ENCODE data around the gene ELL2. TPM values are rescaled to one million over a fixed set of nuclear protein-coding genes. Genes with fewer than 3 reads are reported as not detected.

The ELL2 gene
- total RNA-seq, 1 donor from 2014 or later, result 57.5 TPM

GRCh38 chr5:95995962-95996489 is 34.4 kb upstream of the ELL2 start:
- H3K27ac ChIP-seq, result no peak overlapping the region
- no peak for ATAC-seq
- no peak overlapping the region for H3K4me3 ChIP-seq
- no peaks in the 10 kb centered on the region for H3K36me3 ChIP-seq
- no peaks in the 10 kb centered on the region for H3K4me1 ChIP-seq
- no peaks in the 10 kb centered on the region for H3K27me3 ChIP-seq (ENCODE audit: low read depth)
- TF ChIP-seq CTCF (IDR thresholded peaks at IDR 0.05), result no peak
- no peaks in the 10 kb centered on the region for H3K9me3 ChIP-seq
- DNase-seq, result no peak
- intact Hi-C loops (cut with DNase I), result no loop called here

- H3K4me3 ChIP-seq, result no peak overlapping the region
- TF ChIP-seq CTCF (IDR thresholded peaks at IDR 0.05), result no peak
- H3K36me3 ChIP-seq, result no peaks in the 10 kb centered on the region
- intact Hi-C loops (cut with DNase I), result no loop called here
- no peaks in the 10 kb centered on the region for H3K27me3 ChIP-seq (ENCODE audit: low read depth)
- H3K4me1 ChIP-seq, result no peaks in the 10 kb centered on the region
- ATAC-seq (no peak), DNase-seq (no peak)
- no peak overlapping the region for H3K27ac ChIP-seq
- no peaks in the 10 kb centered on the region for H3K9me3 ChIP-seq
These were observed 32.1 kb upstream of the ELL2 start for GRCh38 chr5:95993776-95994175.

- ATAC-seq, result no peak
- Histone ChIP-seq H3K27me3 (ENCODE audit: low read depth) (no peaks in the 10 kb centered on the region), H3K27ac (no peak overlapping the region), H3K9me3 (no peaks in the 10 kb centered on the region), H3K4me3 (no peak overlapping the region), H3K4me1 (no peaks in the 10 kb centered on the region), H3K36me3 (no peaks in the 10 kb centered on the region)
- intact Hi-C loops (cut with DNase I), result no loop called here
- no peak for DNase-seq
- no peak for TF ChIP-seq CTCF (IDR thresholded peaks at IDR 0.05)
These were observed 31.6 kb upstream of the ELL2 start for GRCh38 chr5:95993266-95993665.

- no peak overlapping the region for H3K27ac ChIP-seq
- H3K27me3 ChIP-seq (ENCODE audit: low read depth), result no peaks in the 10 kb centered on the region
- no peaks in the 10 kb centered on the region for H3K36me3 ChIP-seq
- TF ChIP-seq CTCF (IDR thresholded peaks at IDR 0.05), result no peak
- DNase-seq (no peak), ATAC-seq (no peak)
- no peaks in the 10 kb centered on the region for H3K9me3 ChIP-seq
- intact Hi-C loops (cut with DNase I), result no loop called here
- H3K4me1 ChIP-seq, result no peaks in the 10 kb centered on the region
- no peak overlapping the region for H3K4me3 ChIP-seq
These were observed 27.8 kb upstream of the ELL2 start for GRCh38 chr5:95989283-95990048.

GRCh38 chr5:95988877-95989276 is 27.2 kb upstream of the ELL2 start:
- Histone ChIP-seq H3K4me1 (no peaks in the 10 kb centered on the region), H3K9me3 (no peaks in the 10 kb centered on the region), H3K4me3 (no peak overlapping the region), H3K36me3 (no peaks in the 10 kb centered on the region), H3K27me3 (ENCODE audit: low read depth) (no peaks in the 10 kb centered on the region), H3K27ac (no peak overlapping the region)
- intact Hi-C loops (cut with DNase I), result no loop called here
- DNase-seq (no peak), ATAC-seq (no peak)
- TF ChIP-seq CTCF (IDR thresholded peaks at IDR 0.05), result no peak
